Measurements from ENCODE around the gene FBXL15.
A peak's percentile ranks its signal among the peaks of the same experiment; 100 is the strongest.

FBXL15 gene

GRCh38 chr10:102431452-102432124 lies 11.0 kb downstream of the FBXL15 start:
- TF ChIP-seq, protein P1, sequence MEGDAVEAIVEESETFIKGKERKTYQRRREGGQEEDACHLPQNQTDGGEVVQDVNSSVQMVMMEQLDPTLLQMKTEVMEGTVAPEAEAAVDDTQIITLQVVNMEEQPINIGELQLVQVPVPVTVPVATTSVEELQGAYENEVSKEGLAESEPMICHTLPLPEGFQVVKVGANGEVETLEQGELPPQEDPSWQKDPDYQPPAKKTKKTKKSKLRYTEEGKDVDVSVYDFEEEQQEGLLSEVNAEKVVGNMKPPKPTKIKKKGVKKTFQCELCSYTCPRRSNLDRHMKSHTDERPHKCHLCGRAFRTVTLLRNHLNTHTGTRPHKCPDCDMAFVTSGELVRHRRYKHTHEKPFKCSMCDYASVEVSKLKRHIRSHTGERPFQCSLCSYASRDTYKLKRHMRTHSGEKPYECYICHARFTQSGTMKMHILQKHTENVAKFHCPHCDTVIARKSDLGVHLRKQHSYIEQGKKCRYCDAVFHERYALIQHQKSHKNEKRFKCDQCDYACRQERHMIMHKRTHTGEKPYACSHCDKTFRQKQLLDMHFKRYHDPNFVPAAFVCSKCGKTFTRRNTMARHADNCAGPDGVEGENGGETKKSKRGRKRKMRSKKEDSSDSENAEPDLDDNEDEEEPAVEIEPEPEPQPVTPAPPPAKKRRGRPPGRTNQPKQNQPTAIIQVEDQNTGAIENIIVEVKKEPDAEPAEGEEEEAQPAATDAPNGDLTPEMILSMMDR (IDR thresholded peaks at IDR 0.05; ENCODE audit: insufficient read depth, low read depth, low read length, missing control alignments), result no peak
- no peak for DNase-seq (ENCODE audit: low read depth)
- H3K4me3 ChIP-seq (ENCODE audit: low read depth, low read length), result peak overlapping the region; percentile 97

GRCh38 chr10:102432162-102432950 lies 11.7 kb downstream of the FBXL15 start, which contains the start of gene CUEDC2:
Gene CUEDC2 (minus strand): TSS chr10:102432574. CDS start chr10:102425188, 7,386 bp downstream.
- DNase-seq (ENCODE audit: low read depth), result peak; percentile 97
- TF ChIP-seq, protein P1 (IDR thresholded peaks at IDR 0.05; ENCODE audit: insufficient read depth, low read depth, low read length, missing control alignments), result no peak
- H3K4me3 ChIP-seq (ENCODE audit: low read depth, low read length), result peak within 1 kb of the TSS; percentile 97

DNA sequence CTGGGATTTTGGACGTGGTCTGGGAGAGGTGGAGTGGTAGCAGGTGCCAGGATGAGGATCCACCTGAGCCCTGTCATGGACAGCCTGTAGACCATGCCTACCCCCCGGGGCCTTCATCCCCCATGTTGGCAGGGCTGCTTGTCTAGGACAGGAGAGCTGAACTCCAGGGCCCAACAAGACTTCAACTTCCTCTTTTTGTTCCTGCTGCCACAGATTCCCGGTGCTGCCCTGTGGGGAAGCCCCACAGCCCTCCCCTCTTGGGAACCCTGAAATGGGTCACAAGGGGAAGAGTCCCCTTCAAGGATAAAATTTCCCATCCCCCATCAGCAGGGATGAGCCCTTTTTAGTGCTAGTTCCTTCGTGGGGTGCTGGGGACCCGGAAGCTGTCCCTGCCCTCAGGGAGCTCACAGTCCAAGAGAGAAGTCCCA lies 13.0 kb downstream of the FBXL15 start:
- DNase-seq (ENCODE audit: low read depth), result no peak
- H3K4me3 ChIP-seq (ENCODE audit: low read depth, low read length), result no peak overlapping the region
- TF ChIP-seq, protein P1 (IDR thresholded peaks at IDR 0.05; ENCODE audit: insufficient read depth, low read depth, low read length, missing control alignments), result no peak

- no peak for DNase-seq (ENCODE audit: low read depth)
- no peak overlapping the region for H3K4me3 ChIP-seq (ENCODE audit: low read depth, low read length)
- TF ChIP-seq, protein P1 (IDR thresholded peaks at IDR 0.05; ENCODE audit: insufficient read depth, low read depth, low read length, missing control alignments), result no peak
Observed at GRCh38 chr10:102434394-102435132, 13.9 kb downstream of the FBXL15 start.

- no peak for DNase-seq (ENCODE audit: low read depth)
- TF ChIP-seq, protein P1 (IDR thresholded peaks at IDR 0.05; ENCODE audit: insufficient read depth, low read depth, low read length, missing control alignments), result no peak
- peak overlapping the region; percentile 50 for H3K4me3 ChIP-seq (ENCODE audit: low read depth, low read length)
Observed at GRCh38 chr10:102435133-102435497, 14.5 kb downstream of the FBXL15 start.

DNA sequence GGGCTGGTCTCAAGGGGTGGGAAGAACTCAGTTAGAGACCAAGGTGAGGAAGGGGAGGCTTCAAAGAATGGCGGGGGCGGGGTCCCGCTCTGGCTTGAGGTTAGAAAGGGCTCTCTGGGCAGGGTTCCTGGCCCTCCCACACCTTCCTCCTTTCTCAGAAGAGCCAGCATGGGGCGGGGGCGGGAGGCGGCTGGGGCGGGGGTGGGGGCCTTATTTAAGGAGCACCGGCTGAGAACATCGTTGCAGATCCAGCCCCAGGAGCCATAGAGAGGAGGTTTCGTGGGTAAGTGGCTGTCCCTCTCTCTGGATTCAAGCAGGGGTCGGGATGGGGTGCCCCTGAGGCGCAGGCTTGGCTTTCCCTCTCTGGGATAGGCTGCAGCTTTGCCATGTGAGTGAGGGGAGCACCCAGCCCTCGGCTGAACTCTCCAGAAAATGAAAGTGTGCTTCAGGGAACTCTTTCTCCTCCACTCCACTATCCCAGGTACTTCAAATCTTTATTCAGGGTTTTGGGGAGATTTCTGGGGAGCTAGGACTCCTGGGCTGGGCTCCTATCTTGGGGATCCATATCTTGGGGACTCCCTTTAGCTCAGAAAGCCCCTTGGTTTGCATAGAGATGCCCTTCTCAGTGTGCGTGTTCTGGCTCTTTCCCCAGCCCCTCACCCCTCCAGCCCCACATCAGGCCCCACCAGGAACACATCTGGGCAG lies 15.0 kb downstream of the FBXL15 start:
- no peak for DNase-seq (ENCODE audit: low read depth)
- H3K4me3 ChIP-seq (ENCODE audit: low read depth, low read length), result peak overlapping the region; percentile 50
- TF ChIP-seq, protein P1 (IDR thresholded peaks at IDR 0.05; ENCODE audit: insufficient read depth, low read depth, low read length, missing control alignments), result no peak
